Astrocyte (in vitro differentiated cells and primary cell): ENCODE data around the gene C19orf73.

Experiments used
- EZH2 ChIP-seq: IDR thresholded peaks from 2 replicates; pipeline ENCODE4 v1.6.1; 2012; ENCODE audit warnings: mild to moderate bottlenecking, low read length, inconsistent platforms; ENCODE audit not compliant: insufficient read depth
- TF ChIP-seq, protein P1 (sequence below): IDR thresholded peaks from 2 replicates; pipeline ENCODE4 v1.5.1; 2011; ENCODE audit warnings: low read depth, mild to moderate bottlenecking, inconsistent platforms, low read length, moderate library complexity; ENCODE audit not compliant: insufficient read depth

DNA sequence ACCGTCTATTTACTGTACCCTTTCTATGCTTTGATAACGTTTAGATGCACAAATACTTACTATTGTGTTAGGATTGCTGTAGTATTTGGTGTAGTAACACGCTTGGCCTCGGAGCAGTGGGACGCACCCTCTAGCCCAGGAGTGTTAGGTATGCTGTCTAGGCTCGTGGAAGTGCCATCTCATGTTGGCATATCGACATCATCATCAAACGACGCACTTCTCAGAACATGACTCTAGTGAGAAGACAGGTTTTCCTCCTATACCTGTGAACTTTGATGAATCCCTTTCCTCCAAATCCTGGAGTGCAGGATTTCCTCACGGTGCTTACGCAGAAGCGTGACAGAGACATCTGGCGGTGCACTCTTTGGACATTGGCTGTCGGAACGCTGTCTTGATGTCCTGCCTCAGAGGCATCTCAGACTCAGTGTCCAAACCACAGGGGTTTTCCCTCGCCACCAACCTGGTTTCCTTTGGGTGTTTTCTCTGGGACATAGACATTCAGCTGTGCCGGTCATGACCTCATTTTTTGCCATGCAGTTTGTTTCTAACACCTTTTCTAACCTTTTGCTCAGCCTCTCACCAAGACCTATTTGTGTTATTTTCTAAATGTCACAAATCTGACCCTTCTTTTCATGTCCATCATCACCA is 27.4 kb downstream of the C19orf73 start:
- TF ChIP-seq, protein P1, sequence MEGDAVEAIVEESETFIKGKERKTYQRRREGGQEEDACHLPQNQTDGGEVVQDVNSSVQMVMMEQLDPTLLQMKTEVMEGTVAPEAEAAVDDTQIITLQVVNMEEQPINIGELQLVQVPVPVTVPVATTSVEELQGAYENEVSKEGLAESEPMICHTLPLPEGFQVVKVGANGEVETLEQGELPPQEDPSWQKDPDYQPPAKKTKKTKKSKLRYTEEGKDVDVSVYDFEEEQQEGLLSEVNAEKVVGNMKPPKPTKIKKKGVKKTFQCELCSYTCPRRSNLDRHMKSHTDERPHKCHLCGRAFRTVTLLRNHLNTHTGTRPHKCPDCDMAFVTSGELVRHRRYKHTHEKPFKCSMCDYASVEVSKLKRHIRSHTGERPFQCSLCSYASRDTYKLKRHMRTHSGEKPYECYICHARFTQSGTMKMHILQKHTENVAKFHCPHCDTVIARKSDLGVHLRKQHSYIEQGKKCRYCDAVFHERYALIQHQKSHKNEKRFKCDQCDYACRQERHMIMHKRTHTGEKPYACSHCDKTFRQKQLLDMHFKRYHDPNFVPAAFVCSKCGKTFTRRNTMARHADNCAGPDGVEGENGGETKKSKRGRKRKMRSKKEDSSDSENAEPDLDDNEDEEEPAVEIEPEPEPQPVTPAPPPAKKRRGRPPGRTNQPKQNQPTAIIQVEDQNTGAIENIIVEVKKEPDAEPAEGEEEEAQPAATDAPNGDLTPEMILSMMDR, result no peak
- TF ChIP-seq EZH2, result no peak
